Activated T-cell treated with anti-CD3 and anti-CD28 coated beads, Interleukin-2, amount 50 U/mL, for 24 hours (primary cell): ENCODE data around the gene OR9A4.

Experiments
- DNase-seq: peaks from one replicate; pipeline ENCODE4 v3.0.0-alpha.2; 2020
- H3K27ac Mint-ChIP-seq: 2 replicates; pipeline ENCODE4 v1.8.0; 2020; ENCODE audit warnings: mild to moderate bottlenecking, mixed read lengths
- H3K27me3 Mint-ChIP-seq: 2 replicates; pipeline ENCODE4 v1.8.0; 2020; ENCODE audit warnings: mixed read lengths
- H3K36me3 Mint-ChIP-seq: 2 replicates; pipeline ENCODE4 v1.8.0; 2020; ENCODE audit warnings: low read depth, mixed read lengths
- H3K4me1 Mint-ChIP-seq: 2 replicates; pipeline ENCODE4 v1.8.0; 2020; ENCODE audit warnings: low read depth, mixed read lengths
- H3K4me3 Mint-ChIP-seq: 2 replicates; pipeline ENCODE4 v1.8.0; 2020; ENCODE audit warnings: mild to moderate bottlenecking, moderate library complexity, mixed read lengths
- H3K9me3 Mint-ChIP-seq: 2 replicates; pipeline ENCODE4 v1.8.0; 2020; ENCODE audit warnings: mixed read lengths

OR9A4 gene

GRCh38 chr7:141960687-141961422 lies 44.7 kb downstream of the OR9A4 start:
- H3K27ac Mint-ChIP-seq: no peak overlapping the region
- H3K36me3 Mint-ChIP-seq: no peaks in the 10 kb centered on the region
- H3K27me3 Mint-ChIP-seq: no peaks in the 10 kb centered on the region
- no peak for DNase-seq
- H3K4me1 Mint-ChIP-seq: no peaks in the 10 kb centered on the region
- H3K4me3 Mint-ChIP-seq: no peak overlapping the region
- no peaks in the 10 kb centered on the region for H3K9me3 Mint-ChIP-seq
